Peyer's patch (tissue), 4 donors: ENCODE results near the gene TFIP11. TPM values are rescaled to one million over a fixed set of nuclear protein-coding genes. Genes with fewer than 3 reads are reported as not detected.

Experiments used
- DNase-seq, 3 donors: peaks; one replicate each; pipeline ENCODE4 v3.0.0-alpha.2; 2017 to 2019
- H3K27ac ChIP-seq, 4 donors: fragments of 200-600 bp; sonication (generic); one replicate each; pipeline ENCODE4 v1.5.1; 2016 to 2019
- H3K27me3 ChIP-seq, 2 donors: fragments of 200-600 bp; sonication (generic); one replicate each; pipeline ENCODE4 v1.5.1; 2019
- H3K36me3 ChIP-seq, 3 donors: fragments of 200-600 bp; sonication (generic); one replicate each; pipeline ENCODE4 v1.5.1; 2016 to 2019
- H3K4me1 ChIP-seq, 4 donors: fragments of 200-600 bp; sonication (generic); one replicate each; pipeline ENCODE4 v1.5.1; 2016 to 2019
- H3K4me3 ChIP-seq, 4 donors: fragments of 200-600 bp; sonication (generic); 1 replicate in 3 of 4; 2 replicates in 1 of 4; pipeline ENCODE4 v1.5.1; 2016 to 2019; ENCODE audit warnings: mild to moderate bottlenecking in 1 of 4
- H3K9me3 ChIP-seq, 4 donors: fragments of 200-600 bp; sonication (generic); one replicate each; pipeline ENCODE4 v1.5.1; 2016 to 2019; ENCODE audit warnings: mild to moderate bottlenecking in 1 of 4
- CTCF ChIP-seq, 6 experiments: fragments of 450-650 bp in 4 of 6; fragments of 200-600 bp in 2 of 6; sonication (generic) in 1 of 6; IDR thresholded peaks; one replicate each; pipeline ENCODE4 v1.5.1; 2017 to 2019; ENCODE audit warnings: antibody characterized with exemption in 6 of 6, mild to moderate bottlenecking in 3 of 6, moderate library complexity in 1 of 6
- POLR2A ChIP-seq, 2 donors: fragments of 450-650 bp; IDR thresholded peaks; one replicate each; pipeline ENCODE4 v1.5.1; 2017; ENCODE audit warnings: antibody characterized with exemption in 2 of 2, mild to moderate bottlenecking in 2 of 2, moderate library complexity in 2 of 2
- total RNA-seq, 4 donors: library from RNA; depleted of rRNA; stranded (reverse); fragments of >200 nt; gene quantifications; one replicate each; pipeline ENCODE4 v1.1.0, GENCODE V29; 2016

Gene TFIP11
- total RNA-seq, 4 donors from 2014 or later = 24.0 to 46.2 (median 30.8) TPM

GRCh38 chr22:26485806-26486390, 26.4 kb downstream of the TFIP11 start:
- Histone ChIP-seq H3K9me3 (no peaks in the 10 kb centered on the region), H3K36me3 (peaks cover 0 to 37% (median 0%) of the 10 kb centered on the region in 3 donors), H3K4me1 (peaks cover 0 to 35% (median 17%) of the 10 kb centered on the region in 4 donors), H3K27me3 (no peaks in the 10 kb centered on the region), H3K27ac (no peak overlapping the region), H3K4me3 (no peak overlapping the region)
- DNase-seq = no peak
- TF ChIP-seq CTCF (IDR thresholded peaks at IDR 0.05) (no peak), POLR2A (IDR thresholded peaks at IDR 0.05) (no peak)

- Histone ChIP-seq H3K36me3 (peaks cover 0 to 28% (median 0%) of the 10 kb centered on the region in 3 donors), H3K27ac (no peak overlapping the region), H3K4me1 (peaks cover 0 to 44% (median 19%) of the 10 kb centered on the region in 4 donors), H3K4me3 (no peak overlapping the region), H3K9me3 (no peaks in the 10 kb centered on the region), H3K27me3 (no peaks in the 10 kb centered on the region)
- no peak for TF ChIP-seq CTCF (IDR thresholded peaks at IDR 0.05)
- TF ChIP-seq POLR2A (IDR thresholded peaks at IDR 0.05) = no peak
- no peak for DNase-seq
Observed at GRCh38 chr22:26485013-26485412, 27.3 kb downstream of the TFIP11 start.

GRCh38 chr22:26484360-26484706, 27.9 kb downstream of the TFIP11 start:
- peak overlapping the region; percentile 82 to 96 (median 94) for H3K4me3 ChIP-seq
- H3K27me3 ChIP-seq = no peaks in the 10 kb centered on the region
- H3K36me3 ChIP-seq = peaks cover 0 to 22% (median 0%) of the 10 kb centered on the region in 3 donors
- peak overlapping the region; percentile 93 to 98 (median 95) for H3K27ac ChIP-seq
- no peaks in the 10 kb centered on the region for H3K9me3 ChIP-seq
- peaks cover 0 to 49% (median 19%) of the 10 kb centered on the region in 4 donors for H3K4me1 ChIP-seq
- no peak for DNase-seq
- no peak for TF ChIP-seq CTCF (IDR thresholded peaks at IDR 0.05)
- TF ChIP-seq POLR2A (IDR thresholded peaks at IDR 0.05) = no peak

- Histone ChIP-seq H3K4me3 (peak within 1 kb of the TSS; percentile 82 to 96 (median 94)), H3K4me1 (peaks cover 0 to 55% (median 21%) of the 10 kb centered on the region in 4 donors), H3K27me3 (no peaks in the 10 kb centered on the region), H3K9me3 (no peaks in the 10 kb centered on the region), H3K27ac (peak within 1 kb of the TSS; percentile 93 to 98 (median 95)), H3K36me3 (peaks cover 0 to 15% (median 0%) of the 10 kb centered on the region in 3 donors)
- peak; percentile 93 to 96 (median 96) for DNase-seq
- peak; percentile 82 to 88 for TF ChIP-seq POLR2A (IDR thresholded peaks at IDR 0.05)
- TF ChIP-seq CTCF (IDR thresholded peaks at IDR 0.05) = peak in 1 of 6 experiments; percentile 27
Observed at GRCh38 chr22:26483439-26484359, 28.6 kb downstream of the TFIP11 start, which contains the start of the genes HPS4 and SRRD. Gene HPS4 (minus strand): TSS chr22:26483783. CDS start chr22:26481762, 2,021 bp downstream. Gene SRRD (plus strand): TSS chr22:26483877. CDS start chr22:26483891, 14 bp downstream.

- no peaks in the 10 kb centered on the region for H3K9me3 ChIP-seq
- no peak for DNase-seq
- H3K4me1 ChIP-seq = peaks cover 0 to 56% (median 21%) of the 10 kb centered on the region in 4 donors
Observed at GRCh38 chr22:26483043-26483438, 29.2 kb downstream of the TFIP11 start.

More at GRCh38 chr22:26483043-26483438, 29.2 kb downstream of the TFIP11 start:
- no peak for TF ChIP-seq CTCF (IDR thresholded peaks at IDR 0.05)
- TF ChIP-seq POLR2A (IDR thresholded peaks at IDR 0.05) = no peak
- peaks cover 0 to 13% (median 0%) of the 10 kb centered on the region in 3 donors for H3K36me3 ChIP-seq
- peak overlapping the region; percentile 82 to 96 (median 94) for H3K4me3 ChIP-seq
- H3K27ac ChIP-seq = peak overlapping the region; percentile 93 to 98 (median 95)
- no peaks in the 10 kb centered on the region for H3K27me3 ChIP-seq
